Measurements from ENCODE around the gene GPR62. TPM values are rescaled to one million over a fixed set of nuclear protein-coding genes. Genes with fewer than 3 reads are reported as not detected.
"Not testable (repeated sequence)": the region's sequence is repeated elsewhere in the genome, so short reads cannot be mapped to it uniquely, and the experiment has no call there.

GPR62 gene
- total and polyA plus RNA-seq, 2 of the 8 experiments (the other 6 are each of a cell fraction or from before 2014, with no cell fraction given) = 0.22 to 0.29 TPM

GRCh38 chr3:51990501-51990971, 35.4 kb downstream of the GPR62 start:
- H2BK5ac ChIP-seq (ENCODE audit: low read depth, low read length); H3K9me3 ChIP-seq (ENCODE audit: insufficient read depth in 2 of 2, low read depth in 1 of 2, low read length in 1 of 2); H3K23me2 ChIP-seq (ENCODE audit: low read depth, low read length); H3K4me3 ChIP-seq (ENCODE audit: extremely low read depth in 1 of 4, insufficient read depth in 2 of 4, low read depth in 3 of 4, low read length in 4 of 4); H3K14ac ChIP-seq (ENCODE audit: insufficient read length); H4K5ac ChIP-seq (ENCODE audit: insufficient read length, low read depth, low read length); H2BK15ac ChIP-seq (ENCODE audit: low read length); H4K8ac ChIP-seq (ENCODE audit: extremely low read depth, insufficient read depth, low read length); H2AK5ac ChIP-seq (ENCODE audit: low read depth, low read length); H3K27me3 ChIP-seq (replicated peaks in 1 of 4; ENCODE audit: control insufficient read depth in 3 of 4, extremely low read depth in 1 of 4, insufficient read depth in 3 of 4, low read length in 3 of 4); H3K27ac ChIP-seq (ENCODE audit: low read depth, low read length); H3K4me2 ChIP-seq (ENCODE audit: insufficient read depth in 1 of 2, low read depth in 2 of 2, low read length in 2 of 2); H3K79me1 ChIP-seq (ENCODE audit: low read depth, low read length); H3K4ac ChIP-seq (replicated peaks; ENCODE audit: insufficient read length, low read depth, low read length); H4K20me1 ChIP-seq (replicated peaks in 1 of 2; ENCODE audit: control insufficient read depth in 1 of 2, insufficient read depth in 2 of 2, low read length in 2 of 2); H3K23ac ChIP-seq (ENCODE audit: insufficient read length); H2BK12ac ChIP-seq (ENCODE audit: low read depth, low read length); H3K18ac ChIP-seq (ENCODE audit: extremely low read depth, low read length); H4K91ac ChIP-seq (replicated peaks; ENCODE audit: insufficient read length, low read length); H3K56ac ChIP-seq (replicated peaks; ENCODE audit: insufficient read length, low read depth, low read length); H3K9ac ChIP-seq (replicated peaks in 1 of 4; ENCODE audit: extremely low read depth in 1 of 4, low read depth in 3 of 4, low read length in 3 of 4); FAIRE-seq; H2BK120ac ChIP-seq (replicated peaks; ENCODE audit: low read depth, low read length); H2BK20ac ChIP-seq (ENCODE audit: low read length); H2AFZ ChIP-seq (ENCODE audit: low read length): not testable (repeated sequence)
- peaks cover 0 to 16% of the 10 kb centered on the region in 2 experiments; a peak in 3 of 4 replicates for H3K79me2 ChIP-seq (ENCODE audit: control insufficient read depth in 1 of 2, insufficient read depth in 2 of 2, low read length in 2 of 2)
- CTCF ChIA-PET (ENCODE audit: partially characterized antibody) = interaction anchor here (0.9 to 6.2 kb wide), 10 partner anchors 8 to 138 kb away, joined by 3 to 46 read pairs (median 6); partner anchors contain the start of genes ABHD14A, ABHD14B, ACY1 and DUSP7
- TF ChIP-seq POLR2AphosphoS5 (IDR thresholded peaks at IDR 0.05; ENCODE audit: low read depth, low read length) = peak; percentile 29; the same call in 1 of the 2 replicates
- H3K36me3 ChIP-seq (ENCODE audit: control insufficient read depth in 2 of 4, insufficient read depth in 4 of 4, low read length in 3 of 4) = peaks cover 17 to 39% (median 28%) of the 10 kb centered on the region in 4 experiments
- POLR2A ChIA-PET (ENCODE audit: partially characterized antibody) = interaction anchor here (1.0 to 25.9 kb wide), 16 partner anchors 16 to 288 kb away, joined by 3 to 923 read pairs (median 4); partner anchors contain the start of genes ABHD14A, ABHD14B, ACY1 and GPR62
- 90% methylated on average over 29 of the region's 38 CpGs; no CpG with 5 or more reads in 1 of the 2 experiments for WGBS, 2 experiments (ENCODE audit: extremely low coverage in 1 of 2, insufficient coverage in 1 of 2, insufficient read length in 1 of 2, insufficient replicate concordance in 2 of 2, low coverage in 1 of 2, low lambda C conversion rate in 2 of 2, missing lambda C conversion rate in 1 of 2)
- DNase-seq (ENCODE audit: low read depth in 1 of 2, low spot score in 2 of 2) = peak in 1 of 2 experiments; percentile 63
- H3K4me1 ChIP-seq (replicated peaks in 1 of 4; ENCODE audit: control insufficient read depth in 3 of 4, insufficient read depth in 4 of 4, low read length in 3 of 4) = peaks cover 4 to 17% (median 7%) of the 10 kb centered on the region in 4 experiments; a peak in 5 of 7 replicates

Measured in H1 (cell line).